Breast epithelium (tissue), 4 donors: ENCODE data around the gene DOCK3. TPM values are rescaled to one million over a fixed set of nuclear protein-coding genes. Genes with fewer than 3 reads are reported as not detected.

ENCODE experiments used
- DNase-seq, 2 donors: peaks; one replicate each; pipeline ENCODE4 v3.0.0-alpha.2; 2019; ENCODE audit warnings: low spot score in 2 of 2
- H3K27ac ChIP-seq, 2 donors: fragments of 200-600 bp; sonication (generic) in 1 of 2; one replicate each; pipeline ENCODE4 v1.5.1; 2016 to 2019; ENCODE audit warnings: mild to moderate bottlenecking in 1 of 2
- H3K27me3 ChIP-seq, 2 donors: fragments of 200-600 bp; sonication (generic) in 1 of 2; one replicate each; pipeline versions ENCODE4 v1.5.1 to v1.6.0; 2017 to 2019; ENCODE audit warnings: control low read depth in 1 of 2, mild to moderate bottlenecking in 1 of 2
- H3K36me3 ChIP-seq: fragments of 200-600 bp; one replicate; pipeline ENCODE4 v1.5.1; 2019
- H3K4me1 ChIP-seq, 2 donors: fragments of 200-600 bp; sonication (generic); one replicate each; pipeline ENCODE4 v1.5.1; 2016 to 2019; ENCODE audit warnings: control low read depth in 1 of 2
- H3K4me3 ChIP-seq, 3 donors: fragments of 200-600 bp; sonication (generic); 1 replicate in 2 of 3; 2 replicates in 1 of 3; pipeline ENCODE4 v1.5.1; 2016 to 2019; ENCODE audit warnings: mild to moderate bottlenecking in 3 of 3, moderate library complexity in 2 of 3
- H3K9me3 ChIP-seq, 2 donors: fragments of 200-600 bp; sonication (generic) in 1 of 2; one replicate each; pipeline ENCODE4 v1.5.1; 2016 to 2019; ENCODE audit warnings: control low read depth in 1 of 2
- CTCF ChIP-seq, 3 donors: fragments of 450-650 bp; IDR thresholded peaks; one replicate each; pipeline ENCODE4 v1.5.1; 2016 to 2017; ENCODE audit warnings: antibody characterized with exemption in 3 of 3, mild to moderate bottlenecking in 3 of 3, moderate library complexity in 3 of 3
- POLR2A ChIP-seq: fragments of 450-650 bp; IDR thresholded peaks from one replicate; pipeline ENCODE4 v1.6.1; 2016; ENCODE audit warnings: antibody characterized with exemption, mild to moderate bottlenecking, moderate library complexity
- POLR2AphosphoS5 ChIP-seq, 3 donors: sonication (generic); formaldehyde crosslinking; IDR thresholded peaks; one replicate each; pipeline ENCODE4 v1.6.1; 2017; ENCODE audit warnings: antibody characterized with exemption in 3 of 3
- intact Hi-C: fragments of 100-400 bp; cut with DNase I; formaldehyde crosslinking; loops from one replicate; pipeline ENCODE4 v1.15.1; 2023; ENCODE audit warnings: low total_unique reads
- total RNA-seq, 3 donors: library from RNA; depleted of rRNA; stranded (reverse); fragments of >200 nt; gene quantifications; one replicate each; pipeline ENCODE4 v1.1.0, GENCODE V29; 2016

Gene DOCK3
- total RNA-seq, 3 donors from 2014 or later = 0.64 to 0.73 (median 0.66) TPM

DNA sequence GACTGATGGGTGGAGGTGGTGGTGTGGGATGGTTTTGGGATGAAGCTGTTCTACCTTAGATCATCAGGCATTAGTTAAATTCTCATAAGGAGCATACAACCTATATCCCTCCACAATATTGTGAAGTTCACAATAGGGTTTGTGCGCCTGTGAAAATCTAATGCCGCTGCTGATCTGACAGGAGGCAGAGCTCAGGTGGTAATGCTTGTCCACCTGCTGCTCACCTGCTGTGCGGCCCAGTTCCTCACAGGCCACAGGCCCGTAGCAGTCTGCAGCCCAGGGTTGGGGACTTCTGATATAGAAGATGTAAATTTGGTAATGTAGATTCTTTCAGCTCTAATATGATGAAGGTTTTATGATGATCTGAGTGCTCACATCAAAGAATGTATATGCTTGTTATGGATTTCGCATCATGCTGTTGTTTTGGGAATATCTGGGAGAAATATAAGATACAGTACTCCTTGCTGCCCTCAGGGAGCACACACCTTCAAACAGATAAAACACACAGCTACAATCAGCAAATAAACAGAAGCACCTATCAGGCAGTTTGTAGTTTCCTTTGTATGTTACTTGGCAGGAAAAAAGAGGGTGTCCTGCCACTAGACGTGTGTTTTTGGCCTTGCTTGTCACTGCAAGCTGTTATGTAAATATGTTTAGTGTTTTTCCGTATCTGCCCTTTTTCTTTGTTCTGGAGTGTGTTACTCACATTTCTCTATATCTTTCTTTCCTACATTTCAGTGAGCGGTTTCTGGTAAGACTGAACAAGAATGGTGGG lies 471.3 kb downstream of the DOCK3 start:
- no peak for DNase-seq
- intact Hi-C loops = no loop called here

DNA sequence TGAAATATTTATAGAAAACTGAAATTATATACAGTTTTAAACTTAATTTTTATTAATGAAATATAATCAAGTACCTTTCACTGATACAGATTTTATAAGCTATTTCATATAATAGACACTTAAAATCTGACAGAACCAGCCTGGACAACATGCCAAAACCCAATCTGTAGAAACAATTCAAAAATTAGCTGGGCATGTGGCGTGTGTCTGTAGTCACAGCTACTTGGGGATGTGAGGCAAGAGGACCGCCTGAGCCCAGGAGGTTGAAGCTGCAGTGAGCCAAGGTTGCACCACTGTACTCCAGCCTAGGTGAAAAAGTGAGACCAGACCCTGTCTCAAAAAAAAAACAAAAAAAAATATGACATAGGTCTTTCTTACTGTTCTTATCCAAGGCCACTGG lies 472.1 kb downstream of the DOCK3 start:
- no peaks in the 10 kb centered on the region for H3K36me3 ChIP-seq
- no peak overlapping the region for H3K4me3 ChIP-seq
- H3K27me3 ChIP-seq = no peaks in the 10 kb centered on the region
- no peak for DNase-seq
- intact Hi-C loops = no loop called here
- peaks cover 3 to 5% of the 10 kb centered on the region in 2 donors for H3K9me3 ChIP-seq
- TF ChIP-seq CTCF (IDR thresholded peaks at IDR 0.05) (no peak), POLR2AphosphoS5 (IDR thresholded peaks at IDR 0.05) (no peak), POLR2A (no peak)
- H3K4me1 ChIP-seq = no peaks in the 10 kb centered on the region
- H3K27ac ChIP-seq = no peak overlapping the region

More for the DNA sequence above, 471.3 kb downstream of the DOCK3 start:
- no peaks in the 10 kb centered on the region for H3K4me1 ChIP-seq
- H3K4me3 ChIP-seq = no peak overlapping the region
- TF ChIP-seq POLR2AphosphoS5 (IDR thresholded peaks at IDR 0.05) (no peak), CTCF (IDR thresholded peaks at IDR 0.05) (no peak), POLR2A (no peak)
- H3K27me3 ChIP-seq = no peaks in the 10 kb centered on the region
- peaks cover 3 to 5% of the 10 kb centered on the region in 2 donors for H3K9me3 ChIP-seq
- no peaks in the 10 kb centered on the region for H3K36me3 ChIP-seq
- no peak overlapping the region for H3K27ac ChIP-seq

GRCh38 chr3:51156147-51156546 lies 481.4 kb downstream of the DOCK3 start:
- Histone ChIP-seq H3K4me1 (no peaks in the 10 kb centered on the region), H3K9me3 (no peaks in the 10 kb centered on the region), H3K27ac (no peak overlapping the region), H3K4me3 (no peak overlapping the region), H3K36me3 (no peaks in the 10 kb centered on the region), H3K27me3 (no peaks in the 10 kb centered on the region)
- DNase-seq = no peak
- intact Hi-C loops = no loop called here
- TF ChIP-seq POLR2A (no peak), POLR2AphosphoS5 (IDR thresholded peaks at IDR 0.05) (no peak)

DNA sequence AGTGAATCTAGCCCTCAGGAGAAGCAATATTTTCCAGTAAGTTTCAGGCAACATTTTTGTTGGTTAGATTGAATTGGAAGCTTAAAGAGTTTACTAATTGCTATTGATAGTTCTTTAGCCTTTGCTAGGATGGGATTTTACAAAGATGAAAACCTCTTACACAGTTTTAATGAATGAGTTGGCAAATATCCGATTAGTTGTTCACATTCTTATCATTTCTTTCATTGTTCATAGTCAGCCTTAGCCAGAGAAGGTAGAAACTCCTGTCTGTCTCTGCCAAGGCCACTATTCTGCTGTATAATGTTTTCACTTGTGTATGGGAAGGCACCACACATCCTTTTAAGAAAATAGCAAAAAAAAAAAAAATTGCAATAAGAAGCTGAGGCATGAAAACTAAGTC lies 488.3 kb downstream of the DOCK3 start:
- DNase-seq = no peak
- no peaks in the 10 kb centered on the region for H3K27me3 ChIP-seq
- no peaks in the 10 kb centered on the region for H3K36me3 ChIP-seq
- no peaks in the 10 kb centered on the region for H3K9me3 ChIP-seq
- intact Hi-C loops = loop anchor here (5.0 kb wide), 1 partner anchor 746 kb away; no protein-coding TSS in a partner anchor
- no peak overlapping the region for H3K4me3 ChIP-seq
- no peaks in the 10 kb centered on the region for H3K4me1 ChIP-seq
- no peak overlapping the region for H3K27ac ChIP-seq
- TF ChIP-seq CTCF (IDR thresholded peaks at IDR 0.05) = no peak
- no peak for TF ChIP-seq POLR2AphosphoS5 (IDR thresholded peaks at IDR 0.05)
- no peak for TF ChIP-seq POLR2A

DNA sequence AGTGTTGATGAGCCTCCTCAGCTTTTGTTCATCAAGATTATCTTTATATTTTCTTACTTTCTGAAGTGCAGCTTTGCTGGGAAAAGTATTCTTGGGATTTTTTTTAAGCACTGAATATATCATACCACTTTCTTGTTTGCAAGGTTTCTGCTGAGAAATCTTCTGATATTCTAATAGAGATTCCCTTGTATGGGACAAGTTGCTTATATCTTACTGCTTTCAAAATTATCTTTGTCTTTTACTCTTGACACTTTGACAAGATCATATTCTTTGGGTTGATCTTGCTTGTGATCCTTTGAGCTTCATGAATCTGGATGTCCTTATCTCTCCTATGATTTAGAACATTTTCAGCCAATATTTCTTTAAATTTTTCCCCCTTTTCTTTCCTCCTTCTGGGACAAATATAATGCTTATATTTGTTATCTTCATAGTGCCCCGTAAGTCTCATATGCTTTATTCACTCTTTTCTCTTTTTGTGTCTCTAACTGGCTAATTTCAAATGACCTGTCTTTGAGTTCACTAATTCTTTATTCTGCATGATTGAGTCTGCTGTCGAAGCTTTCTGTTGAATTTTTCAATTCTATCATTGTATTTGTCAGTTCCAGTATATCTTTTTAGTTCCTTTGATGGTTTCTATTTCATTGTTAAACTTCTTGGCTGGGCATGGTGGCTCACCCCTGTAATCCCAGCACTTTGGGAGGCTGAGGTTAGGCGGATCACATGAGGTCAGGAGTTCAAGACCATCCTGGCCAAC lies 499.0 kb downstream of the DOCK3 start:
- Histone ChIP-seq H3K4me1 (no peaks in the 10 kb centered on the region), H3K9me3 (peaks cover 25 to 44% of the 10 kb centered on the region in 2 donors), H3K27ac (no peak overlapping the region), H3K4me3 (no peak overlapping the region), H3K36me3 (no peaks in the 10 kb centered on the region), H3K27me3 (no peaks in the 10 kb centered on the region)
- DNase-seq = no peak
- intact Hi-C loops = no loop called here
- no peak for TF ChIP-seq CTCF (IDR thresholded peaks at IDR 0.05)
- no peak for TF ChIP-seq POLR2AphosphoS5 (IDR thresholded peaks at IDR 0.05)
- TF ChIP-seq POLR2A = no peak
